Prostate gland (tissue), 2 donors: ENCODE results near the gene MOB3A.

ENCODE experiments used
- POLR2A ChIP-seq: fragments of 450-650 bp; IDR thresholded peaks from one replicate; pipeline ENCODE4 v1.6.1; 2016; ENCODE audit warnings: antibody characterized with exemption, mild to moderate bottlenecking
- POLR2AphosphoS5 ChIP-seq: sonication (generic); formaldehyde crosslinking; IDR thresholded peaks from one replicate; pipeline ENCODE4 v1.6.1; 2017; ENCODE audit warnings: antibody characterized with exemption
- TF ChIP-seq, protein P1 (sequence below), 4 experiments: fragments of 200-600 bp in 2 of 4; fragments of 450-650 bp in 2 of 4; sonication (generic) in 2 of 4; IDR thresholded peaks; 1 replicate in 3 of 4; 2 replicates in 1 of 4; pipeline ENCODE4 v1.5.1; 2016 to 2019; ENCODE audit warnings: antibody characterized with exemption in 4 of 4, mild to moderate bottlenecking in 2 of 4, moderate library complexity in 2 of 4

- TF ChIP-seq, protein P1, sequence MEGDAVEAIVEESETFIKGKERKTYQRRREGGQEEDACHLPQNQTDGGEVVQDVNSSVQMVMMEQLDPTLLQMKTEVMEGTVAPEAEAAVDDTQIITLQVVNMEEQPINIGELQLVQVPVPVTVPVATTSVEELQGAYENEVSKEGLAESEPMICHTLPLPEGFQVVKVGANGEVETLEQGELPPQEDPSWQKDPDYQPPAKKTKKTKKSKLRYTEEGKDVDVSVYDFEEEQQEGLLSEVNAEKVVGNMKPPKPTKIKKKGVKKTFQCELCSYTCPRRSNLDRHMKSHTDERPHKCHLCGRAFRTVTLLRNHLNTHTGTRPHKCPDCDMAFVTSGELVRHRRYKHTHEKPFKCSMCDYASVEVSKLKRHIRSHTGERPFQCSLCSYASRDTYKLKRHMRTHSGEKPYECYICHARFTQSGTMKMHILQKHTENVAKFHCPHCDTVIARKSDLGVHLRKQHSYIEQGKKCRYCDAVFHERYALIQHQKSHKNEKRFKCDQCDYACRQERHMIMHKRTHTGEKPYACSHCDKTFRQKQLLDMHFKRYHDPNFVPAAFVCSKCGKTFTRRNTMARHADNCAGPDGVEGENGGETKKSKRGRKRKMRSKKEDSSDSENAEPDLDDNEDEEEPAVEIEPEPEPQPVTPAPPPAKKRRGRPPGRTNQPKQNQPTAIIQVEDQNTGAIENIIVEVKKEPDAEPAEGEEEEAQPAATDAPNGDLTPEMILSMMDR (IDR thresholded peaks at IDR 0.05): no peak
- TF ChIP-seq POLR2A: no peak
- no peak for TF ChIP-seq POLR2AphosphoS5
Observed at GRCh38 chr19:2135474-2136402, 39.6 kb upstream of the MOB3A start.
